Activated CD8-positive, alpha-beta memory T cell treated with anti-CD3 and anti-CD28 coated beads, Interleukin-2, amount 50 U/mL, for 24 hours (primary cell): Measurements from ENCODE around the gene RRP1.
"Not testable (repeated sequence)": the region's sequence is repeated elsewhere in the genome, so short reads cannot be mapped to it uniquely, and the experiment has no call there.

Experiments
- DNase-seq: peaks from one replicate; pipeline ENCODE4 v3.0.0-alpha.2; 2020; ENCODE audit errors: extremely low read depth

Gene RRP1

DNA sequence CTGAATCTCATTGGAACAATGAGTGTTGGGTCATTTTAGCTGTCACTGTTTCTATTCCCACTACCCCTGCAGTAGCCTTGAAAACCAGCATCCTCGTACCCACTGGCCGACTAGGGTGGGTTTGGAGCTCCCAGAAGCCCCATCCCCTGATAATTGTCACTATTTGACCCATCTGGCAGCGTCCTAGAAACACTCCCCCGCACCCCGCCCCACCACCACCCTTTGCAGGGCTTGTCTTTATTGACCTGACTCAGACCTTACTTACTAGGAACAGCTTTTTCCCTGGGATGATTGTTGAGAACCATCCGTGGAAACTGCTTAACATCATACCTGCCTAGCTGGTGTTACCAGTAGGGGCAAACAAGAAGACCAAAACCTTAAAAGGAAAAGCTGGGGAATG lies 47.2 kb downstream of the RRP1 start:
- no peak for DNase-seq

DNA sequence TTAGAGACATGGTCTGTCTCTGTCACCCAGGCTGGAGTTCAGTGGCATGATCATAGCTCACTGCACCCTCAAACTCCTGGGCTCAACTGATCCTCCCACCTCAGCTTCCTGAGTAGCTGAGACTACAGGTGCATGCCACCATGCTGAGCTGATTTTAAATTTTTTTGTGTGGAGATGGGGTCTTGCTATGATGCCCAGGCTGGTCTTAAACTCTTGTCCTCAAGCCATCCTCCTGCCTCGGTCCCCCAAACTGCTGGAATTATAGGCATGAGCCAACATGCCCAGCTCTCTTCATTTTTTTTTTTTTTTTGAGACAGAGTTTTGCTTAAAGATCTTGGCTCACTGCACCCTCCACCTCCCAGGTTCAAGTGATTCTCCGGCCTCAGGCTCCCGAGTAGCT lies 50.9 kb downstream of the RRP1 start:
- no peak for DNase-seq

DNA sequence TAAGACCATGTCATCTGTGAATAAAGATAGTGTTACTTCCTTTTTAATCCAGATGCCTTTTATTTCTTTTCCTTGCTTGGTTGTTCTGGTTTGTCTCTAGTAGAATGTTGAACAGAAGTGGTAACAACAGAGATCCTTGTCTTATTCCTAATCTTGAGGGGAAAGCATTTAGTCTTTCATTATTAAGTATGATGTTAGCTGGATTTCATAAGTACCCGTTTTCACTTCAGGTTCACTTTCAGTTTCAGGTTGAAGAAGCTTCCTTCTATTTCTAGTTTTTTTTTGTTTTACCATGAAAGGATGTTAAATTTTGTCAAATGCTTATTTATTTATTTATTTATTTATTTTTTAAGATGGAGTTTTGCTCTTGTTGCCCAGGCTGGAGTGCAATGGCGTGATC lies 53.4 kb downstream of the RRP1 start:
- no peak for DNase-seq

DNA sequence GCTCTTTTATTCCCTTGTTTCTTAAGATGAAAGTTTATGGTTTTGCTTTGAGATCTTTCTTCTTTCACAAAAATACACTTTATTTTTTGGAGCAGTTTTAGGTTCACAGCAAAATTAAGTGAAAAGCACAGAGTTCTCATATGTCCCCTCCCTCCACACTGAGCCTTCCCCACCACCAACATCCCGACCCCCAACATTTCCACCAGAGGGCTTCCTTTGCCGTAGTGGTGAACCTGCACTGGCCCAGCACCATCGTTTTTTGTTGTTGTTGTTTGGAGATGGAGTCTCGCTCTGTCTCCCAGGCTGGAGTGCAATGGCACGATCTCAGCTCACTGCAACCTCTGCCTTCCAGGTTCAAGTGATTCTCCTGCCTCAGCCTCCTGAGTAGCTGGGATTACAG lies 55.5 kb downstream of the RRP1 start:
- DNase-seq: not testable (repeated sequence)

DNA sequence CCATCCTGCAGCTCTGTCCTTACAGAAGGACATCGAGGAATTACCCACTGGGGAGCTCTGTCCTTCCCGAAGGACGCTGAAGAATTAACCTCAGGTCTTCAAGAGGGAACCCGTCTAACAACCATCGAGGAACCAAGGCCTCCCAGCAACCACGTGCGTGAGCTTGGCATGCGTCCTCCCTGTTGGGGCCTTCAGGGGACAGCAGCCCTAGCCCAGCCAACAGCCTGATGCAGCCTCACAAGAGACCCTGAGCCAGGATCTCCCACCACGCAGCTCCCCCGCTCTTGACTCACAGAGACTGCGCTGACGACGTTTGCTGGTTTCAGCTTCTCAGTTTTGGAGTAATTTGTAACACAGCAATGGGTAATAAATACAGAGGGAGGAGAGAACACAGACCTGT lies 56.0 kb downstream of the RRP1 start:
- no peak for DNase-seq

DNA sequence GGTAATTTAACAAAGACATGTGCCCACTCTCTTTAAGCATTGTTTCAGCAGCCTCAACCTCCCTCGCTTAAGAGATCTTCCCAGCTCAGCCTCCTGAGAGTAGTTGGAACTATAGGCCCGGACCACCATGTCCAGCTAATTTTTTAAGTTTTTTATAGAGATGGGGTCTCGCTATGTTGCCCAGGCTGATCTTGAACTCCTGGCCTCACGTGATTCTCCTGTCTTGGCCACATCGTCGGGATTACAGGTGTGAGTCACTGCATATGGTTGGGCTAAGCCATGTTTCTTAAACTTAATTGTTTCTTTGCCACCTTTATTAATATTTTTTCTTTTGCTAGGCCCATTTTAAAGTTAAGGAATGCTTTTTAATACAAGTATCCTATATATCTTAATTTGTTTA lies 57.1 kb downstream of the RRP1 start:
- no peak for DNase-seq

DNA sequence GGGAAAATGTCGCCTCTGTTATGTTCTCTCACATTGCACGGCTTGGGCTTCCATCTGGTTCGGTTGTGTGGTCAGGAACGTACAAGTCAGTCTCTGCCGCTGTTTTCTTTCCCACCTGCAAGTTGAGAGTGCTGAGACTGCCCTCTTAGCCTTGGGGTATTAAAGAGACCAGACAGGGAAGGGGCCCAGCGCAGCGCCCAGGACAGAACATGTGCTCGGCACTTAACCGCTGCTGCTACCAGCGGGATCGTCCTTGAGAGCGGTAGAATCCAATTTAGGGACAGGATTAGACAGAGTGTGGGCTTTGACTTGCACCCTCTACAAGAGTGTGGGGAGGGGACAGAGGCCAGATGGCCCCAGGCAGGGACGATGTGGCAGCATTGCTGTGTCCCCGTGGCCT lies 57.9 kb downstream of the RRP1 start:
- DNase-seq: no peak

DNA sequence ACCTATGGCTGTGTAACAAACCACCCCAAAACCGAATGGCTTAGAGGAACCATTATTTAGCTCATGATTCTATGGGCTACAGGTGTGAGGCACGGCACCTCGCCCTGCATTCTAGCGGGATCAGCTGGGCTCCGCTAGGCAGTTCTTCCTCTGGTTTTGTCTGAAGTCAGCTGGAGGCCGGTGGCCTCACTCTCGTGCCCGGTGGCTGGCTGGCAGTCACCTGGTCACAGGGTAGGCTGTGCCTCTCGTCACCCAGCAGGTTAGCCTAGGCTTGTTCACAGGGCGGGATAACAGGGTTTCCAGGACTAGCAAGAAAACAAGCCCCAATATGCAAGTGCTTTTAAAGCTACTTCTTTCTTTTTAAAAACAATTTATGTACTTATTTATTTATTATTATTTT lies 59.4 kb downstream of the RRP1 start:
- no peak for DNase-seq

DNA sequence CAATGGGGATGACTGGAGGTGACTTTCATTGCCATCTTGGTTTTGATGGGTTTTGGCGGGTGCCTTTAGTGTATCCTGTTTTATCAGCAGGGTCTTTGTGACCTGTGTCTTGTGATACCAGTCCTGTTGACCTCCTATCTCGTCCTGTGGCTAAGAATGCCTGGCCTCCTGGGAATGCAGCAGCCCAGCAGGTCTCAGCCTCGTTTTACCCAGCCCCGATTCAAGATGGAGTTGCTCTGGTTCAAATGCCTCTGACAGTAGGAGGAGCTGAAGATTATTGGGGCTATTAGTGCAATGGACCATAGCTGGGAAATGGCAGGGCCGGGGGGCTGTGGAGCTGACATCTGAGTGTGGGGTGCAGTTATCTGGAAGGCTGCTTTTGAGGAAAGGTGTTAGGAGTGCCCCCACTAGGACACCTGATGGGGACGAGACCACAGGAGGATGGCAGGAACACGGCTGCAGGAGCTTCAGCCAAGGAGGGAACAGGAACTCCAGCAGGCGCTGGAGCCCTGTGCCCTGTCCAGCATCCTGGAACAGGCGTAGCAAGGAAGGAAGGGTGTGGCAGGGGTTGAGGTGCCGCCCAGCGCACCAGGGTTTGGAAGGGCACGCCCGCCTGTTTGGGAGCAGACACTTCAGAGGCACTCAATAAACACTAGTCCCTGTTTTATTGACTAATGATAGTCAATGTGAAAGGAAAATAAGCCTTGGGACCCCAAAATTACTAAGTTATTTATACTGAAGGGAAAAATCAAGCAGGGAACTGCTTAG lies 60.3 kb downstream of the RRP1 start:
- no peak for DNase-seq

DNA sequence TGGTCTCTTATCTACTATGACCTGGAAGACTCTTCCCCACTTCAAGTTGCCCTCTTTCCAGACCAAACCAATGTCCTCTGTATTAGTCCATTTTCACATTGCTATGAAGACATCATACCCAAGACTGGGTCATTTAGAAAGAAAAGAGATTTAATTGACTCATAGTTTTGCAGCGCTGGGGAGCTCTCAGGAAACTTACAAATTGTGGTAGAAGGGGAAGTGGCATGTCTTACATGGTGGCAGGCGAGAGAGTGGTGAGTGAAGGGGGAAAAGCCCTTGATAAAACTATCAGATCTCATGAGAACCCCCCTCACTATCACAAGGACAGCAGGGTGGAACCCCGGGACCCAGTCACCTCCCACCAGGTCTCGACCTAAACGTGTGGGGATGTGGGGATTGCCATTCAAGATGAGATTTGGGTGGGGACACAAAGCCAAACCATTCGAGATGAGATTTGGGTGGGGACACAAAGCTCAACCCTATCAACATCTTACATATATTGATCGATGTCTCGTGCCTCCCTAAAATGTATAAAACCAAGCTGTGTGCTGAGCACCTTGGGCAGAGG lies 61.4 kb downstream of the RRP1 start:
- DNase-seq: no peak

DNA sequence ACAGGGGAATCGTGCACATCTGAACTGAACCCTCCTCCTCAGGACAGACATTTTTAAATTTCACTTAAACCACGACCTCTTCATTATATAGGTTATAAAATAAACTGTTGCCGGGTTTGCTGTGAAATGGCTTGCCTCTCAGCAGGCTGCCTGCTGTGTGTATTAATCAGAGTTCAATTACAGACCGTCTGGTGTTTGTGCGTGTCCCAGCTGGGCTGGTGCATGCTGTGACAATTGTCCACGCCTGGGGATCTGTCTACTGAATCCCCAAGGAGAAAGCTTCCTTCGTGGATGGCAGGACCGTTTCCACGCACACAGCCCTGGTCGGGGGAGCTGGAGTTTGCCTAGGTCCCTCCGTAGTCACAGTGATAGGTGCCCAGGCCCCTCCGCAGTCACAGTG lies 62.2 kb downstream of the RRP1 start:
- DNase-seq: no peak

DNA sequence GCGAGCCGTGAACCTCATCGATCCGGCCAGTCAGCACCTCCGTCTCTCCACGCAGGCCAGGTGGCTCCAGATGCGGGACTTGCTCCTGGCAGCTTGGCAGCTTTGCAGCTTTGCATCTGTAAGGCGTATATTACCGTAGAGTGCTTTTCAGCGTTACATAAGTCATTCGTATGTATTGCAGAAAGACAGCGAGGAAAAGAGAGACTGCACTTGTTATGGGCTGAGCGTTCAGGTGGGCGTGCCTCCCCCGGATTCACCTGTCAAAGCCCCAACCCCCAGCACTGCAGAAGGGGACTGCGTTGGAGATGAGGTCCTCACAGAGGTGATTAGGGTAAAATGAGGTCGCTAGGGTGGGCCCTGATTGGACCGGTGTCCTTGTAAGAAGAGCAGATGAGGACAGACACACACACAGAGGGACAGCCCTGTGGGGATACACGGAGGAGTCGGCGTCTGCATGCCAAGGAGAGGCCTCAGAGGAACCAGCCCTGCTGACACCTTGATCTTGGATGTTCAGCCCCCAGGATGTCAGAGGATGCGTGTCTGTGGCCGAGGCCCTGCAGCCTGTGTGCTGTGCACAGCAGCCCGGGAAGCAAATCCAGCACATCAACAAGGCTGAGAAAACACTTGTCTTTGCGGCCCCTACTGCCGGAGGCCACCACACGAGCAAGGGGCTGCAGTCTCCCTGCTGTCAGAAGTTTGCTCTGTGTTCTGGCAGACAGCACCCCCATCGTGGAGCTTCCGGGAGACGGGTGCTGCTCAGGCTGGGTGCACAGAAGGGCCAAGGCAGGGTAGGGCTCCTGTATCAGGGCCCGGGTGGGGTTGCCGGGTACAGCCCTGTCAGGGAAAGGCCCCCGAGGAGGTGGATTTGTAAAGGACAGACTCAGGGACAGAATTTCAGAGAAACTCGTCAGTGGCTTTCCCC lies 64.7 kb downstream of the RRP1 start:
- no peak for DNase-seq
